ENCODE measurements around the gene CALHM4. TPM values are rescaled to one million over a fixed set of nuclear protein-coding genes. Genes with fewer than 3 reads are reported as not detected.

The CALHM4 gene
- total and polyA plus RNA-seq, 2 of the 13 experiments (the other 11 are each of a cell fraction or from before 2014, with no cell fraction given), result not detected

DNA sequence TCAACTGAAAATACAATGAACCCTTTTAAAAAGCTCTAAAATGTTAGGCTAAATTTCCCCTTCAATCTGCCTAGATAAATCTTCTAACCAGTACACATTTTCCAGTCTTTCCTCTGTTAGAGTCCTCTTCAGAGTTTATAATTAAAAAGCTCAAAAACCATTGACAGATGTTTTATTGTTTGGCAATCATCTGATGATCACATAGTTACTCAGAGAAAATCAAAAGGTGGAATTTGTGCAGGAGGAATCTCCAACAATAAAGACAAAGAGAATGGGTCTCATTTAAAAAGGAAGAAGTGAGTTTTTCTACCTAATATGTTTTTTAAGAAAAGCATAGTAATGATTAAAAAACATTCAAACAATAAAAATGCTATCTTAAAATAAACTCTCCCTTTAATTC is 11.1 kb upstream of the CALHM4 start:
- Histone ChIP-seq H2AFZ (ENCODE audit: low read length) (no peak overlapping the region), H3K27me3 (ENCODE audit: control insufficient read depth in 1 of 2, insufficient read depth in 2 of 2, low read length in 2 of 2) (peaks cover 0 to 27% of the 10 kb centered on the region in 2 experiments; a peak in 2 of 5 replicates), H3K79me2 (ENCODE audit: insufficient read depth, low read length) (no peaks in the 10 kb centered on the region), H3K36me3 (replicated peaks in 1 of 2; ENCODE audit: control insufficient read depth in 1 of 2, insufficient read depth in 2 of 2, low read length in 2 of 2) (no peaks in the 10 kb centered on the region), H3K27ac (ENCODE audit: extremely low read length, insufficient read depth, low read length) (no peak overlapping the region), H3K4me3 (replicated peaks in 1 of 3; ENCODE audit: insufficient read depth in 1 of 3, low read depth in 2 of 3, low read length in 3 of 3) (no peak overlapping the region), H3K9ac (ENCODE audit: insufficient read depth, low read depth, low read length) (no peak overlapping the region), H3K4me1 (ENCODE audit: insufficient read depth, low read length) (peaks cover under 1% of the 10 kb centered on the region; the same call in 1 of the 2 replicates), H3K4me2 (ENCODE audit: low read depth, low read length) (no peak overlapping the region), H4K20me1 (ENCODE audit: insufficient read depth, low read length) (no peaks in the 10 kb centered on the region), H3K9me3 (ENCODE audit: low read length) (no peaks in the 10 kb centered on the region)
- intact Hi-C loops (cut with micrococcal nuclease; ENCODE audit: unreplicated experiment), result no loop called here
- in situ Hi-C loops (cut with HindIII; ENCODE audit: extremely low pct_ligation_motif_present, low pct_unique_long_range_greater_than_20kb), result no loop called here
- DNase-seq (ENCODE audit: low spot score), result no peak
- no peak for FAIRE-seq
- ATAC-seq, result no peak
- ChIA-PET POLR2A (interaction anchor here (1.3 kb wide), 1 partner anchor 29 kb away, joined by 3 read pairs; the partner anchor contains the start of gene RWDD1), CTCF (ENCODE audit: low intra/inter-chr PET ratio, low total read pairs) (no interaction called here)
- BruUV-seq (replicated peaks), result no TSS peak
- TF ChIP-seq NFATC3 (CRISPR knock-in tag; IDR thresholded peaks at IDR 0.05) (no peak), REPIN1 (CRISPR knock-in tag; IDR thresholded peaks at IDR 0.05; ENCODE audit: borderline replicate concordance, low read depth) (no peak), ETV6 (CRISPR knock-in tag; conservative IDR thresholded peaks at IDR 0.05) (no peak), ZFP90 (CRISPR knock-in tag; IDR thresholded peaks at IDR 0.05; ENCODE audit: borderline replicate concordance) (no peak)
- TF ChIP-seq, protein P1, sequence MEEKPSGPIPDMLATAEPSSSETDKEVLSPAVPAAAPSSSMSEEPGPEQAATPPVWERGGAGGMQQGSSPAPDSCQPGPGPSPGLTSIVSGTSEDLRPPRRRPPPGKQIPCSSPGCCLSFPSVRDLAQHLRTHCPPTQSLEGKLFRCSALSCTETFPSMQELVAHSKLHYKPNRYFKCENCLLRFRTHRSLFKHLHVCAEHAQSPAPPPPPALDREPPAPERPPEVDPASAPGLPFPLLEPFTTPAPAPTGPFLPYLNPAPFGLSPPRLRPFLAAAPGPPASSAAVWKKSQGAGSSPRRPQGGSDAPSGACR (CRISPR knock-in tag; IDR thresholded peaks at IDR 0.05), result no peak

DNA sequence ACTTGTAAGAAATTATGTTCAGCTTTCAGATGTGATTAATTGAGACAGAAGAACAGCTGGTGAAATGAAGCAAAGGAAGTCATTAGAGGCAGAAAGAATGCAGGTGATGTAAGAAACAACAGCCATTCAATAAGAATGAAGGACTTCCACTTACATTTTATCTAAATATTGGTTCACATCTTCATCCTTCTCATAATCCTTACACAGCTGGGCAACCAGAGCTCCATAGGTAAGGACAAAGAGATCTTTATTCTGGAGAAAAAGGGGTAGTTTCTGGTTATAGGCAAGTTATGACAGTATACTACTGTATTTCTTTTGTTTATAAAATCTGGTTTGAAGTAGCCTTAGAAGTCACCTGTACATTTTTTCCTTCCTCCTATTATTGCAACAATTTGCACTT is 10.4 kb upstream of the CALHM4 start:
- POLR2A ChIA-PET, result no interaction called here
- no peak overlapping the region for H3K27ac ChIP-seq (ENCODE audit: extremely low read length, insufficient read depth, low read length)
- H4K20me1 ChIP-seq (ENCODE audit: insufficient read depth, low read length), result no peaks in the 10 kb centered on the region
- no peaks in the 10 kb centered on the region for H3K79me2 ChIP-seq (ENCODE audit: insufficient read depth, low read length)
- in situ Hi-C loops (cut with HindIII; ENCODE audit: extremely low pct_ligation_motif_present, low pct_unique_long_range_greater_than_20kb) (no loop called here), intact Hi-C loops (cut with micrococcal nuclease; ENCODE audit: unreplicated experiment) (no loop called here)
- ATAC-seq, result no peak
- CTCF ChIA-PET (ENCODE audit: low intra/inter-chr PET ratio, low total read pairs), result no interaction called here
- no peak overlapping the region for H3K9ac ChIP-seq (ENCODE audit: insufficient read depth, low read depth, low read length)
- no TSS peak for BruUV-seq (replicated peaks)
- H3K36me3 ChIP-seq (replicated peaks in 1 of 2; ENCODE audit: control insufficient read depth in 1 of 2, insufficient read depth in 2 of 2, low read length in 2 of 2), result no peaks in the 10 kb centered on the region
- no peaks in the 10 kb centered on the region for H3K4me1 ChIP-seq (ENCODE audit: insufficient read depth, low read length)
- no peak overlapping the region for H2AFZ ChIP-seq (ENCODE audit: low read length)
- no peak for DNase-seq (ENCODE audit: low spot score)
- no peak overlapping the region for H3K4me2 ChIP-seq (ENCODE audit: low read depth, low read length)
- no peak for FAIRE-seq
- no peak overlapping the region for H3K4me3 ChIP-seq (replicated peaks in 1 of 3; ENCODE audit: insufficient read depth in 1 of 3, low read depth in 2 of 3, low read length in 3 of 3)
- no peaks in the 10 kb centered on the region for H3K9me3 ChIP-seq (ENCODE audit: low read length)
- peaks cover 0 to 20% of the 10 kb centered on the region in 2 experiments; a peak in 1 of 5 replicates for H3K27me3 ChIP-seq (ENCODE audit: control insufficient read depth in 1 of 2, insufficient read depth in 2 of 2, low read length in 2 of 2)
- TF ChIP-seq XRCC5 (optimal IDR thresholded peaks at IDR 0.05; ENCODE audit: low read length) (no peak), CHD2 (IDR thresholded peaks at IDR 0.05; ENCODE audit: low read depth, low read length) (no peak), ISX (CRISPR knock-in tag; conservative IDR thresholded peaks at IDR 0.05) (no peak), ZNF883 (CRISPR knock-in tag; IDR thresholded peaks at IDR 0.05; ENCODE audit: not compliant biosample characterization) (no peak), NRL (CRISPR knock-in tag; IDR thresholded peaks at IDR 0.05; ENCODE audit: borderline replicate concordance) (no peak), ZNF468 (CRISPR knock-in tag; IDR thresholded peaks at IDR 0.05) (no peak), YEATS2 (CRISPR knock-in tag; IDR thresholded peaks at IDR 0.05; ENCODE audit: borderline replicate concordance) (no peak), PCBP2 (optimal IDR thresholded peaks at IDR 0.05; ENCODE audit: low read depth, low read length, poor library complexity, severe bottlenecking) (no peak), ZBTB8A (CRISPR knock-in tag; IDR thresholded peaks at IDR 0.05; ENCODE audit: borderline replicate concordance, low read depth) (no peak), MBD4 (IDR thresholded peaks at IDR 0.05; ENCODE audit: borderline replicate concordance, low read length) (no peak), MIXL1 (CRISPR knock-in tag; IDR thresholded peaks at IDR 0.05) (no peak), MZF1 (CRISPR knock-in tag; IDR thresholded peaks at IDR 0.05; ENCODE audit: borderline replicate concordance) (no peak)
- TF ChIP-seq, protein P2, sequence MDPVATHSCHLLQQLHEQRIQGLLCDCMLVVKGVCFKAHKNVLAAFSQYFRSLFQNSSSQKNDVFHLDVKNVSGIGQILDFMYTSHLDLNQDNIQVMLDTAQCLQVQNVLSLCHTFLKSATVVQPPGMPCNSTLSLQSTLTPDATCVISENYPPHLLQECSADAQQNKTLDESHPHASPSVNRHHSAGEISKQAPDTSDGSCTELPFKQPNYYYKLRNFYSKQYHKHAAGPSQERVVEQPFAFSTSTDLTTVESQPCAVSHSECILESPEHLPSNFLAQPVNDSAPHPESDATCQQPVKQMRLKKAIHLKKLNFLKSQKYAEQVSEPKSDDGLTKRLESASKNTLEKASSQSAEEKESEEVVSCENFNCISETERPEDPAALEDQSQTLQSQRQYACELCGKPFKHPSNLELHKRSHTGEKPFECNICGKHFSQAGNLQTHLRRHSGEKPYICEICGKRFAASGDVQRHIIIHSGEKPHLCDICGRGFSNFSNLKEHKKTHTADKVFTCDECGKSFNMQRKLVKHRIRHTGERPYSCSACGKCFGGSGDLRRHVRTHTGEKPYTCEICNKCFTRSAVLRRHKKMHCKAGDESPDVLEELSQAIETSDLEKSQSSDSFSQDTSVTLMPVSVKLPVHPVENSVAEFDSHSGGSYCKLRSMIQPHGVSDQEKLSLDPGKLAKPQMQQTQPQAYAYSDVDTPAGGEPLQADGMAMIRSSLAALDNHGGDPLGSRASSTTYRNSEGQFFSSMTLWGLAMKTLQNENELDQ (CRISPR knock-in tag; IDR thresholded peaks at IDR 0.05; ENCODE audit: borderline replicate concordance), result no peak
